Tongue (tissue), 2 donors: ENCODE results near the gene ARID3A. TPM values are rescaled to one million over a fixed set of nuclear protein-coding genes. Genes with fewer than 3 reads are reported as not detected.
"Not testable (repeated sequence)": the region's sequence is repeated elsewhere in the genome, so short reads cannot be mapped to it uniquely, and the experiment has no call there.

Source experiments
- DNase-seq: peaks from one replicate; pipeline ENCODE4 v3.0.0-alpha.2; 2015
- total RNA-seq: library from RNA; depleted of rRNA; stranded (reverse); fragments of >200 nt; gene quantifications from one replicate; pipeline ENCODE4 v1.2.3, GENCODE V29; 2014

ARID3A gene
- 5.2 TPM for total RNA-seq

- peak; percentile 92 for DNase-seq
Measured at GRCh38 chr19:925526-926322, at the start of gene ARID3A. Gene ARID3A, plus strand, starts transcription at chr19:926035. Its CDS starts 3,494 bp downstream, at chr19:929529.

- no peak for DNase-seq
Measured at GRCh38 chr19:876089-876488, 49.7 kb upstream of the ARID3A start.

GRCh38 chr19:876780-877314 lies 49.0 kb upstream of the ARID3A start:
- DNase-seq, result no peak

- DNase-seq, result not testable (repeated sequence)
Measured at GRCh38 chr19:877992-878660, 47.7 kb upstream of the ARID3A start.

- not testable (repeated sequence) for DNase-seq
Measured at GRCh38 chr19:878751-879561, 46.9 kb upstream of the ARID3A start.

GRCh38 chr19:879711-880438 lies 46.0 kb upstream of the ARID3A start:
- no peak for DNase-seq

- DNase-seq, result no peak
Measured at GRCh38 chr19:881385-882071, 44.3 kb upstream of the ARID3A start.

GRCh38 chr19:882871-883497 lies 42.9 kb upstream of the ARID3A start:
- no peak for DNase-seq

GRCh38 chr19:883661-884211 lies 42.1 kb upstream of the ARID3A start:
- DNase-seq, result no peak

- no peak for DNase-seq
Measured at GRCh38 chr19:884420-885211, 41.2 kb upstream of the ARID3A start.

GRCh38 chr19:885536-886224 lies 40.2 kb upstream of the ARID3A start:
- no peak for DNase-seq

- DNase-seq, result no peak
Measured at GRCh38 chr19:887072-887471, 38.8 kb upstream of the ARID3A start.

- no peak for DNase-seq
Measured at GRCh38 chr19:887599-887998, 38.2 kb upstream of the ARID3A start.

GRCh38 chr19:888581-889385 lies 37.1 kb upstream of the ARID3A start:
- DNase-seq, result no peak

- no peak for DNase-seq
Measured at GRCh38 chr19:889662-890295, 36.1 kb upstream of the ARID3A start.

- DNase-seq, result no peak
Measured at GRCh38 chr19:890831-891230, 35.0 kb upstream of the ARID3A start.

- not testable (repeated sequence) for DNase-seq
Measured at GRCh38 chr19:891421-892200, 34.2 kb upstream of the ARID3A start.
